Subcutaneous abdominal adipose tissue (tissue), 5 donors: ENCODE measurements around the gene REXO1.

Experiments used
- H3K27ac ChIP-seq: one replicate; pipeline ENCODE4 v1.7.0; 2013; ENCODE audit warnings: low read depth, mild to moderate bottlenecking, inconsistent platforms, low read length, moderate library complexity
- H3K27me3 ChIP-seq, 5 donors: one replicate each; pipeline ENCODE4 v1.7.0; 2013; ENCODE audit warnings: low read length in 5 of 5, inconsistent platforms in 1 of 5; ENCODE audit not compliant: control insufficient read depth in 5 of 5, insufficient read depth in 4 of 5
- H3K36me3 ChIP-seq, 5 donors: one replicate each; pipeline ENCODE4 v1.7.0; 2013; ENCODE audit warnings: low read length in 5 of 5; ENCODE audit not compliant: control insufficient read depth in 5 of 5, insufficient read depth in 5 of 5
- H3K4me1 ChIP-seq, 5 donors: one replicate each; pipeline ENCODE4 v1.7.0; 2013; ENCODE audit warnings: low read length in 5 of 5, mild to moderate bottlenecking in 3 of 5, moderate library complexity in 1 of 5; ENCODE audit not compliant: control insufficient read depth in 5 of 5, insufficient read depth in 5 of 5
- H3K4me3 ChIP-seq, 5 donors: one replicate each; pipeline ENCODE4 v1.7.0; 2013; ENCODE audit warnings: low read length in 5 of 5, low read depth in 1 of 5
- H3K9ac ChIP-seq, 5 donors: one replicate each; pipeline ENCODE4 v1.7.0; 2013; ENCODE audit warnings: low read length in 5 of 5, mild to moderate bottlenecking in 4 of 5, moderate library complexity in 3 of 5
- H3K9me3 ChIP-seq, 5 donors: one replicate each; pipeline ENCODE4 v1.7.0; 2013; ENCODE audit warnings: low read length in 5 of 5; ENCODE audit not compliant: control insufficient read depth in 5 of 5
- donor health status: healthy.
- donor health status: healthy.
- donor health status: healthy.
- donor health status: healthy.
- donor health status: healthy.

Gene REXO1

GRCh38 chr19:1796395-1797142 is 51.7 kb downstream of the REXO1 start:
- Histone ChIP-seq H3K27me3 (peaks cover 10 to 16% (median 11%) of the 10 kb centered on the region in 5 donors), H3K4me3 (no peak overlapping the region), H3K9ac (no peak overlapping the region), H3K9me3 (no peaks in the 10 kb centered on the region), H3K36me3 (peaks cover 0 to 4% (median 2%) of the 10 kb centered on the region in 5 donors), H3K27ac (no peak overlapping the region), H3K4me1 (peaks cover 0 to 8% (median 5%) of the 10 kb centered on the region in 5 donors)

GRCh38 chr19:1794424-1795172 is 53.7 kb downstream of the REXO1 start:
- Histone ChIP-seq H3K36me3 (no peaks in the 10 kb centered on the region), H3K27ac (no peak overlapping the region), H3K4me3 (no peak overlapping the region), H3K9me3 (peaks cover 0 to 4% (median 0%) of the 10 kb centered on the region in 5 donors), H3K27me3 (peaks cover 10 to 17% (median 11%) of the 10 kb centered on the region in 5 donors), H3K4me1 (peaks cover 0 to 8% (median 5%) of the 10 kb centered on the region in 5 donors), H3K9ac (no peak overlapping the region)

GRCh38 chr19:1791879-1792278 is 56.4 kb downstream of the REXO1 start:
- Histone ChIP-seq H3K27me3 (peaks cover 14 to 25% (median 21%) of the 10 kb centered on the region in 5 donors), H3K36me3 (no peaks in the 10 kb centered on the region), H3K4me1 (peaks cover 0 to 15% (median 8%) of the 10 kb centered on the region in 5 donors), H3K27ac (no peak overlapping the region), H3K9ac (no peak overlapping the region), H3K9me3 (peaks cover 0 to 4% (median 0%) of the 10 kb centered on the region in 5 donors), H3K4me3 (no peak overlapping the region)

GRCh38 chr19:1790054-1790792 is 58.1 kb downstream of the REXO1 start:
- H3K4me3 ChIP-seq, result no peak overlapping the region
- peaks cover 7 to 19% (median 13%) of the 10 kb centered on the region in 5 donors for H3K27me3 ChIP-seq
- peaks cover 0 to 4% (median 0%) of the 10 kb centered on the region in 5 donors for H3K9me3 ChIP-seq
- no peak overlapping the region for H3K9ac ChIP-seq
- no peak overlapping the region for H3K27ac ChIP-seq
- H3K4me1 ChIP-seq, result peaks cover 0 to 7% (median 4%) of the 10 kb centered on the region in 5 donors
- no peaks in the 10 kb centered on the region for H3K36me3 ChIP-seq

GRCh38 chr19:1789261-1790041 is 58.8 kb downstream of the REXO1 start:
- Histone ChIP-seq H3K27me3 (peaks cover 7 to 27% (median 10%) of the 10 kb centered on the region in 5 donors), H3K9ac (no peak overlapping the region), H3K27ac (no peak overlapping the region), H3K9me3 (peaks cover 0 to 4% (median 0%) of the 10 kb centered on the region in 5 donors), H3K4me3 (peak overlapping the region in 3 of 5 donors; percentile 7 to 38 (median 28)), H3K36me3 (no peaks in the 10 kb centered on the region), H3K4me1 (peaks cover 0 to 7% (median 4%) of the 10 kb centered on the region in 5 donors)

GRCh38 chr19:1787116-1787515 is 61.2 kb downstream of the REXO1 start:
- peaks cover 2 to 14% (median 6%) of the 10 kb centered on the region in 5 donors for H3K9me3 ChIP-seq
- H3K36me3 ChIP-seq, result no peaks in the 10 kb centered on the region
- peaks cover 0 to 7% (median 4%) of the 10 kb centered on the region in 5 donors for H3K4me1 ChIP-seq
- H3K4me3 ChIP-seq, result no peak overlapping the region
- peaks cover 14 to 42% (median 24%) of the 10 kb centered on the region in 5 donors for H3K27me3 ChIP-seq
- no peak overlapping the region for H3K9ac ChIP-seq
- no peak overlapping the region for H3K27ac ChIP-seq

GRCh38 chr19:1786668-1787067 is 61.6 kb downstream of the REXO1 start:
- H3K4me3 ChIP-seq, result no peak overlapping the region
- H3K9ac ChIP-seq, result no peak overlapping the region
- peaks cover 6 to 18% (median 10%) of the 10 kb centered on the region in 5 donors for H3K9me3 ChIP-seq
- H3K27ac ChIP-seq, result no peak overlapping the region
- peaks cover 0 to 7% (median 4%) of the 10 kb centered on the region in 5 donors for H3K4me1 ChIP-seq
- H3K36me3 ChIP-seq, result no peaks in the 10 kb centered on the region
- peaks cover 14 to 41% (median 25%) of the 10 kb centered on the region in 5 donors for H3K27me3 ChIP-seq

- H3K9me3 ChIP-seq, result peaks cover 8 to 16% (median 11%) of the 10 kb centered on the region in 5 donors
- no peak overlapping the region for H3K9ac ChIP-seq
- H3K36me3 ChIP-seq, result no peaks in the 10 kb centered on the region
- H3K27me3 ChIP-seq, result peaks cover 21 to 48% (median 33%) of the 10 kb centered on the region in 5 donors
- H3K27ac ChIP-seq, result no peak overlapping the region
- no peak overlapping the region for H3K4me3 ChIP-seq
- peaks cover 0 to 7% (median 4%) of the 10 kb centered on the region in 5 donors for H3K4me1 ChIP-seq
Measured at GRCh38 chr19:1785310-1785709, 63.0 kb downstream of the REXO1 start.

GRCh38 chr19:1783874-1784273 is 64.4 kb downstream of the REXO1 start:
- no peaks in the 10 kb centered on the region for H3K36me3 ChIP-seq
- H3K4me1 ChIP-seq, result peaks cover 0 to 3% (median 0%) of the 10 kb centered on the region in 5 donors
- H3K27ac ChIP-seq, result no peak overlapping the region
- H3K27me3 ChIP-seq, result peaks cover 17 to 61% (median 44%) of the 10 kb centered on the region in 5 donors
- H3K9me3 ChIP-seq, result peaks cover 8 to 16% (median 11%) of the 10 kb centered on the region in 5 donors
- H3K4me3 ChIP-seq, result no peak overlapping the region
- no peak overlapping the region for H3K9ac ChIP-seq
